IMR-90 (cell line): ENCODE data around the gene HNF1B.

Experiments
- MXI1 ChIP-seq: IDR thresholded peaks from 2 replicates; pipeline ENCODE4 v1.6.1; 2012; ENCODE audit warnings: low read depth, mild to moderate bottlenecking, low read length, moderate library complexity, borderline replicate concordance
- NFE2L2 ChIP-seq: fragments of 150-350 bp; IDR thresholded peaks from 2 replicates; pipeline ENCODE4 v1.6.1; 2016; ENCODE audit warnings: low read depth, mild to moderate bottlenecking, low read length
- RAD21 ChIP-seq: IDR thresholded peaks from 2 replicates; pipeline ENCODE4 v1.6.1; 2012; ENCODE audit warnings: low read length, improper control_type of control experiment
- SMC3 ChIP-seq: fragments of 150-350 bp; IDR thresholded peaks from 2 replicates; pipeline ENCODE4 v1.6.1; 2016; ENCODE audit warnings: low read depth, mild to moderate bottlenecking, antibody characterized with exemption, low read length, moderate library complexity
- TF ChIP-seq, protein P1 (sequence below): conservative IDR thresholded peaks from 2 replicates; pipeline ENCODE4 v1.5.1; 2012; ENCODE audit warnings: mild to moderate bottlenecking, low read depth, low read length, improper control_type of control experiment
- TF ChIP-seq, protein P2 (sequence below): fragments of 150-350 bp; IDR thresholded peaks from 2 replicates; pipeline ENCODE4 v1.6.1; 2016; ENCODE audit warnings: low read depth, mild to moderate bottlenecking, low read length, moderate library complexity, borderline replicate concordance

DNA sequence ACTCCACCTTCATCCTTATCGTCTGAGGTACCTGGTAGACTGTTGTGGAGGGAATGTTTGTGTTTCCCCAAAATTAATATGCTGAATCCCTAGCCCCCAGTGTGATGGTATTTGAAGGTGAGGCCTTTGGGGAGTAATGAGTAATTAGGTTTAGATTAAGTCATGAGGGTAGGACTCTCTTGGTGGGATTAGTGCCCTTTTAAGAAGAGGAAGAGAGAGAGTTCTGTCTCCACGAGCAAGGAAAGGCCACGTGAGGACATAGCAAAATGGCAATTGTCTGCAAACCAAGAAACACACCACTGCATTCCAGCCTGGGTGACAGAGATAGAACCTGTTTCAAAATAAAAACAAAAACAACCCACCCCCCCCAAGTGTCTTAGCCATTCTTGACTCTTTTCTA is 80.6 kb downstream of the HNF1B start:
- TF ChIP-seq MXI1 (no peak), SMC3 (no peak), NFE2L2 (no peak), RAD21 (no peak)
- TF ChIP-seq, protein P1, sequence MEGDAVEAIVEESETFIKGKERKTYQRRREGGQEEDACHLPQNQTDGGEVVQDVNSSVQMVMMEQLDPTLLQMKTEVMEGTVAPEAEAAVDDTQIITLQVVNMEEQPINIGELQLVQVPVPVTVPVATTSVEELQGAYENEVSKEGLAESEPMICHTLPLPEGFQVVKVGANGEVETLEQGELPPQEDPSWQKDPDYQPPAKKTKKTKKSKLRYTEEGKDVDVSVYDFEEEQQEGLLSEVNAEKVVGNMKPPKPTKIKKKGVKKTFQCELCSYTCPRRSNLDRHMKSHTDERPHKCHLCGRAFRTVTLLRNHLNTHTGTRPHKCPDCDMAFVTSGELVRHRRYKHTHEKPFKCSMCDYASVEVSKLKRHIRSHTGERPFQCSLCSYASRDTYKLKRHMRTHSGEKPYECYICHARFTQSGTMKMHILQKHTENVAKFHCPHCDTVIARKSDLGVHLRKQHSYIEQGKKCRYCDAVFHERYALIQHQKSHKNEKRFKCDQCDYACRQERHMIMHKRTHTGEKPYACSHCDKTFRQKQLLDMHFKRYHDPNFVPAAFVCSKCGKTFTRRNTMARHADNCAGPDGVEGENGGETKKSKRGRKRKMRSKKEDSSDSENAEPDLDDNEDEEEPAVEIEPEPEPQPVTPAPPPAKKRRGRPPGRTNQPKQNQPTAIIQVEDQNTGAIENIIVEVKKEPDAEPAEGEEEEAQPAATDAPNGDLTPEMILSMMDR = no peak
- TF ChIP-seq, protein P2, sequence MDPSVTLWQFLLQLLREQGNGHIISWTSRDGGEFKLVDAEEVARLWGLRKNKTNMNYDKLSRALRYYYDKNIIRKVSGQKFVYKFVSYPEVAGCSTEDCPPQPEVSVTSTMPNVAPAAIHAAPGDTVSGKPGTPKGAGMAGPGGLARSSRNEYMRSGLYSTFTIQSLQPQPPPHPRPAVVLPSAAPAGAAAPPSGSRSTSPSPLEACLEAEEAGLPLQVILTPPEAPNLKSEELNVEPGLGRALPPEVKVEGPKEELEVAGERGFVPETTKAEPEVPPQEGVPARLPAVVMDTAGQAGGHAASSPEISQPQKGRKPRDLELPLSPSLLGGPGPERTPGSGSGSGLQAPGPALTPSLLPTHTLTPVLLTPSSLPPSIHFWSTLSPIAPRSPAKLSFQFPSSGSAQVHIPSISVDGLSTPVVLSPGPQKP = no peak
